WTC11 (cell line): ENCODE measurements around the gene SPZ1. TPM values are rescaled to one million over a fixed set of nuclear protein-coding genes. Genes with fewer than 3 reads are reported as not detected.
"Not testable (repeated sequence)": the region's sequence is repeated elsewhere in the genome, so short reads cannot be mapped to it uniquely, and the experiment has no call there.

Experiments
- ATAC-seq: fragments of 200-7000 bp; cut with Tn5 transposase; 2 replicates; pipeline ENCODE4 v1.10.0; 2021; ENCODE audit warnings: mild to moderate bottlenecking, moderate library complexity
- CTCF ChIA-PET: fragments of 300-600 bp; sonication (Branson Sonifier 250); formaldehyde crosslinking; loops from one replicate; lab custom pipeline; 2021; ENCODE audit warnings: antibody characterized with exemption; lab: Charles Lee
- POLR2A ChIA-PET: fragments of 350-600 bp; sonication (Branson Sonifier 250); formaldehyde crosslinking; loops from one replicate; lab custom pipeline; 2021; ENCODE audit warnings: antibody characterized with exemption; lab: Charles Lee
- DNase-seq: peaks from one replicate; pipeline ENCODE4 v3.0.0; 2021; ENCODE audit warnings: low spot score
- H3K27ac Mint-ChIP-seq: 2 replicates; pipeline ENCODE4 v1.8.0; 2021; ENCODE audit warnings: mixed read lengths
- H3K27me3 Mint-ChIP-seq: 2 replicates; pipeline ENCODE4 v1.8.0; 2021; ENCODE audit warnings: low read depth, mild to moderate bottlenecking, moderate library complexity, mixed read lengths
- H3K36me3 Mint-ChIP-seq: 2 replicates; pipeline ENCODE4 v1.8.0; 2021; ENCODE audit warnings: mixed read lengths
- H3K4me1 Mint-ChIP-seq: 2 replicates; pipeline ENCODE4 v1.8.0; 2022; ENCODE audit warnings: mixed read lengths
- H3K4me3 Mint-ChIP-seq: 2 replicates; pipeline ENCODE4 v1.8.0; 2021; ENCODE audit warnings: mild to moderate bottlenecking, moderate library complexity, mixed read lengths
- H3K9me3 Mint-ChIP-seq: 2 replicates; pipeline ENCODE4 v1.8.0; 2021; ENCODE audit warnings: mixed read lengths
- CDX4 ChIP-seq: fragments of 250-450 bp; sonication (Bioruptor Pico); IDR thresholded peaks from 2 replicates; pipeline ENCODE4 v1.9.0; 2021; ENCODE audit warnings: moderate library complexity, mild to moderate bottlenecking, inconsistent platforms, borderline replicate concordance
- CREM ChIP-seq: sonication (generic); formaldehyde crosslinking; IDR thresholded peaks from 2 replicates; pipeline ENCODE4 v1.8.1; 2022; ENCODE audit warnings: mild to moderate bottlenecking, missing genetic modification reagents, moderate library complexity
- CTCF ChIP-seq: fragments of 200-600 bp; IDR thresholded peaks from 2 replicates; pipeline ENCODE4 v1.8.0; 2022; ENCODE audit warnings: antibody characterized with exemption
- ELF4 ChIP-seq: sonication (generic); formaldehyde crosslinking; IDR thresholded peaks from 2 replicates; pipeline ENCODE4 v1.8.1; 2022; ENCODE audit warnings: low read depth, mild to moderate bottlenecking, moderate library complexity, missing genetic modification reagents
- ERG ChIP-seq: fragments of 250-450 bp; sonication (Bioruptor Pico); IDR thresholded peaks from 2 replicates; pipeline ENCODE4 v1.8.0; 2021; ENCODE audit warnings: mild to moderate bottlenecking
- GABPB1 ChIP-seq: sonication (generic); formaldehyde crosslinking; IDR thresholded peaks from 2 replicates; pipeline ENCODE4 v1.8.1; 2023; ENCODE audit warnings: mild to moderate bottlenecking, missing genetic modification reagents
- MAX ChIP-seq: sonication (generic); formaldehyde crosslinking; IDR thresholded peaks from 2 replicates; pipeline ENCODE4 v1.8.0; 2022; ENCODE audit warnings: mild to moderate bottlenecking, missing genetic modification reagents
- NR1H2 ChIP-seq: sonication (generic); formaldehyde crosslinking; IDR thresholded peaks from 2 replicates; pipeline ENCODE4 v1.9.0; 2021; ENCODE audit warnings: mild to moderate bottlenecking, moderate library complexity, missing genetic modification reagents
- PREB ChIP-seq: sonication (generic); formaldehyde crosslinking; IDR thresholded peaks from 2 replicates; pipeline ENCODE4 v1.8.1; 2022; ENCODE audit warnings: mild to moderate bottlenecking, missing genetic modification reagents, moderate library complexity, borderline replicate concordance
- SMAD3 ChIP-seq: sonication (generic); formaldehyde crosslinking; IDR thresholded peaks from 2 replicates; pipeline ENCODE4 v1.8.0; 2022; ENCODE audit warnings: missing genetic modification reagents, mild to moderate bottlenecking, borderline replicate concordance
- TEAD1 ChIP-seq: sonication (generic); formaldehyde crosslinking; IDR thresholded peaks from 2 replicates; pipeline ENCODE4 v1.8.0; 2022; ENCODE audit warnings: mild to moderate bottlenecking, missing genetic modification reagents
- USF1 ChIP-seq: sonication (generic); formaldehyde crosslinking; IDR thresholded peaks from 2 replicates; pipeline ENCODE4 v1.8.0; 2022; ENCODE audit warnings: mild to moderate bottlenecking, missing genetic modification reagents
- USF2 ChIP-seq: sonication (generic); formaldehyde crosslinking; IDR thresholded peaks from 2 replicates; pipeline ENCODE4 v1.8.1; 2023; ENCODE audit warnings: mild to moderate bottlenecking, missing genetic modification reagents, moderate library complexity
- ZMAT4 ChIP-seq: fragments of 250-450 bp; sonication (Bioruptor Pico); IDR thresholded peaks from 2 replicates; pipeline ENCODE4 v1.9.0; 2021; ENCODE audit warnings: mild to moderate bottlenecking
- ZNF317 ChIP-seq: sonication (generic); formaldehyde crosslinking; IDR thresholded peaks from 2 replicates; pipeline ENCODE4 v1.8.1; 2023; ENCODE audit warnings: low read depth, mild to moderate bottlenecking, moderate library complexity, missing genetic modification reagents, borderline replicate concordance
- ZNF423 ChIP-seq: fragments of 250-450 bp; sonication (Bioruptor Pico); IDR thresholded peaks from 2 replicates; pipeline ENCODE4 v2.1.2; 2022; ENCODE audit warnings: mild to moderate bottlenecking, moderate library complexity
- ZNF425 ChIP-seq: fragments of 250-450 bp; sonication (Bioruptor Pico); conservative IDR thresholded peaks from 2 replicates; pipeline ENCODE4 v1.9.0; 2021; ENCODE audit warnings: mild to moderate bottlenecking
- ZNF512 ChIP-seq: sonication (generic); formaldehyde crosslinking; IDR thresholded peaks from 2 replicates; pipeline ENCODE4 v1.8.1; 2022; ENCODE audit warnings: missing genetic modification reagents, borderline replicate concordance
- total RNA-seq: library from RNA; stranded (reverse); gene quantifications from 3 replicates; pipeline ENCODE4 v1.2.3, GENCODE V29; 2021

Gene SPZ1
- total RNA-seq, 1 experiment from 2014 or later: not detected

- DNase-seq (no peak), ATAC-seq (no peak)
- Mint-ChIP-seq H3K36me3 (peaks cover 8% of the 10 kb centered on the region), H3K27me3 (no peaks in the 10 kb centered on the region; the same call in 1 of the 2 replicates), H3K4me1 (peaks cover 11% of the 10 kb centered on the region), H3K9me3 (peaks cover 13% of the 10 kb centered on the region), H3K27ac (no peak overlapping the region), H3K4me3 (no peak overlapping the region)
- ChIA-PET POLR2A (no interaction called here), CTCF (no interaction called here)
- TF ChIP-seq USF1 (CRISPR knock-in tag) (no peak), USF2 (CRISPR knock-in tag) (no peak), CREM (CRISPR knock-in tag) (no peak), MAX (CRISPR knock-in tag) (no peak), ZNF317 (no peak), NR1H2 (CRISPR knock-in tag) (no peak), TEAD1 (no peak), ELF4 (CRISPR knock-in tag) (no peak), ZNF512 (CRISPR knock-in tag) (no peak), PREB (CRISPR knock-in tag) (no peak), ZMAT4 (CRISPR knock-in tag) (no peak), GABPB1 (CRISPR knock-in tag) (no peak), CDX4 (CRISPR knock-in tag) (no peak), ERG (CRISPR knock-in tag) (no peak), SMAD3 (CRISPR knock-in tag) (no peak), ZNF425 (no peak), CTCF (no peak), ZNF423 (CRISPR knock-in tag) (no peak)
These were observed 19.7 kb upstream of the SPZ1 start for GRCh38 chr5:80300125-80300524.

GRCh38 chr5:80300796-80301195 is 19.0 kb upstream of the SPZ1 start:
- DNase-seq, CTCF ChIA-PET, H3K36me3 Mint-ChIP-seq, ATAC-seq, H3K27me3 Mint-ChIP-seq, H3K27ac Mint-ChIP-seq, POLR2A ChIA-PET, H3K4me3 Mint-ChIP-seq: not testable (repeated sequence)
- H3K9me3 Mint-ChIP-seq: peaks cover 13% of the 10 kb centered on the region
- H3K4me1 Mint-ChIP-seq: peaks cover 14% of the 10 kb centered on the region

- CTCF ChIA-PET, H3K27ac Mint-ChIP-seq, H3K4me3 Mint-ChIP-seq, POLR2A ChIA-PET, H3K27me3 Mint-ChIP-seq, ATAC-seq, DNase-seq, H3K36me3 Mint-ChIP-seq: not testable (repeated sequence)
- peaks cover 19% of the 10 kb centered on the region for H3K4me1 Mint-ChIP-seq
- peaks cover 13% of the 10 kb centered on the region for H3K9me3 Mint-ChIP-seq
These were observed 18.5 kb upstream of the SPZ1 start for GRCh38 chr5:80301342-80301741.
